ENCODE measurements around the gene USP24.

Gene USP24, protein sequence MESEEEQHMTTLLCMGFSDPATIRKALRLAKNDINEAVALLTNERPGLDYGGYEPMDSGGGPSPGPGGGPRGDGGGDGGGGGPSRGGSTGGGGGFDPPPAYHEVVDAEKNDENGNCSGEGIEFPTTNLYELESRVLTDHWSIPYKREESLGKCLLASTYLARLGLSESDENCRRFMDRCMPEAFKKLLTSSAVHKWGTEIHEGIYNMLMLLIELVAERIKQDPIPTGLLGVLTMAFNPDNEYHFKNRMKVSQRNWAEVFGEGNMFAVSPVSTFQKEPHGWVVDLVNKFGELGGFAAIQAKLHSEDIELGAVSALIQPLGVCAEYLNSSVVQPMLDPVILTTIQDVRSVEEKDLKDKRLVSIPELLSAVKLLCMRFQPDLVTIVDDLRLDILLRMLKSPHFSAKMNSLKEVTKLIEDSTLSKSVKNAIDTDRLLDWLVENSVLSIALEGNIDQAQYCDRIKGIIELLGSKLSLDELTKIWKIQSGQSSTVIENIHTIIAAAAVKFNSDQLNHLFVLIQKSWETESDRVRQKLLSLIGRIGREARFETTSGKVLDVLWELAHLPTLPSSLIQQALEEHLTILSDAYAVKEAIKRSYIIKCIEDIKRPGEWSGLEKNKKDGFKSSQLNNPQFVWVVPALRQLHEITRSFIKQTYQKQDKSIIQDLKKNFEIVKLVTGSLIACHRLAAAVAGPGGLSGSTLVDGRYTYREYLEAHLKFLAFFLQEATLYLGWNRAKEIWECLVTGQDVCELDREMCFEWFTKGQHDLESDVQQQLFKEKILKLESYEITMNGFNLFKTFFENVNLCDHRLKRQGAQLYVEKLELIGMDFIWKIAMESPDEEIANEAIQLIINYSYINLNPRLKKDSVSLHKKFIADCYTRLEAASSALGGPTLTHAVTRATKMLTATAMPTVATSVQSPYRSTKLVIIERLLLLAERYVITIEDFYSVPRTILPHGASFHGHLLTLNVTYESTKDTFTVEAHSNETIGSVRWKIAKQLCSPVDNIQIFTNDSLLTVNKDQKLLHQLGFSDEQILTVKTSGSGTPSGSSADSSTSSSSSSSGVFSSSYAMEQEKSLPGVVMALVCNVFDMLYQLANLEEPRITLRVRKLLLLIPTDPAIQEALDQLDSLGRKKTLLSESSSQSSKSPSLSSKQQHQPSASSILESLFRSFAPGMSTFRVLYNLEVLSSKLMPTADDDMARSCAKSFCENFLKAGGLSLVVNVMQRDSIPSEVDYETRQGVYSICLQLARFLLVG (N-terminal part only)

DNA sequence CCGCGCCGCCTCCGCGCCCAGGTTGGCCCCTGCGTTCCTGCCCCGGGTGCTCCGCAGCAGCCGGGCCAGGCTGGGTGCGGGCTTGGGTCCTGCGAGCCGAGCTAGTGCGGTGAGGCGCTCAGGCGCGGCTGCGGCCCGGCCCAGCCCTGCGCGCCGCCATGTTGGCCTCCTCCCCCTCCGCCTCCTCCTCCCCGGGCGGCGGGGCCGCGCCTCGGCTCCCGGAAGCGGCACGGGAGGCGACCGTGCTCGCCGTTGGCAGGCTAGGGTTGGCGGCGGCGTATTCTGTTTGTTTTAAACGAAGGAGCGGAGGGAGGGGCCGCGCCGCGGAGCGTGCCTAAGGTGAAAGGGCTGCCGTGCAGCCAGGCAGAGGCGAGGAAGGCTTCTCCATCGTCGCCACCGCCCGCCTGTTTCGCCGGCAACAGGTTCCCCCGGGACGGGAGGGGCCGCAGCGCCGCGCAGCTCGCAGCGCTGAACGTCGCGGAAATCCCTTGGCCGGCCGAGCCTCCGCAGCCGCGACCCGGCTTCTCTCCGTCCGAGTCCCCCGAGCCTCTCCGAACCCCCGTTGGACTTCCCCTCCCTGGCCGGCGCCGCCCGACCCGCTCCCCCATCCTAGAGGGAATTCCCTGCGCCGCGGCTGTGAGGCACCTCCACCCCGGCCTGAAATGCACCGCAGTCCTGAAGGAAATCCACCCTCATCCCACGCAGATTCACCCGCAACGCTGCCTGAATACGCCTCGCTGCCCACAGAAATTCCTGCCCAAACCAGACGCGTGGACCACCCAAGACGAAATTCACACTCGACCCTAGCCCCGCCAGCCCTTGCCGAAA lies at the start of gene USP24:
Gene USP24, minus strand, starts transcription at position 171 of the 828 bp plus-strand sequence. CDS start 251 bp downstream, outside the sequence.
- DNase-seq (ENCODE audit: low read depth in 2 of 2), result peak in 1 of 2 experiments; percentile 21

DNA sequence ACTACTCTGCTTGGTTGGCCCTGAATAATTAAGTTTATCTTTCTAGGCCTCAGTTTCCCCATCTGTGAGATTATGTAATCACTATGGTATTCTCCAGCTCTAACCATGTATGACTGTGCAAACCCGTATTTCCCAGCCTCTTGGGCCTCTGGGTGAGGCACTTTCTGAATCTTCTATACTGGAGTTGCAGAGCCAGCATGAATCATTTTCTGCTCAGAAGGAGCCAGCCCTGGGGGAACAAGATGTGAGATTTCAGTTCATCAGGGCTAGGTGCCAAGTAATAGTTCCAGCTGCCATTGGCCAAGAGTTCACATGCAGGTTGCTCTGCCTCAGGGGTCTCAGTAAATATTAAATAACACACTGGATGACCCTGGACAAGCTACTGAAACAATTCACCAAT lies 47.7 kb upstream of the USP24 start:
- no peak for DNase-seq (ENCODE audit: low read depth in 2 of 2)

DNA sequence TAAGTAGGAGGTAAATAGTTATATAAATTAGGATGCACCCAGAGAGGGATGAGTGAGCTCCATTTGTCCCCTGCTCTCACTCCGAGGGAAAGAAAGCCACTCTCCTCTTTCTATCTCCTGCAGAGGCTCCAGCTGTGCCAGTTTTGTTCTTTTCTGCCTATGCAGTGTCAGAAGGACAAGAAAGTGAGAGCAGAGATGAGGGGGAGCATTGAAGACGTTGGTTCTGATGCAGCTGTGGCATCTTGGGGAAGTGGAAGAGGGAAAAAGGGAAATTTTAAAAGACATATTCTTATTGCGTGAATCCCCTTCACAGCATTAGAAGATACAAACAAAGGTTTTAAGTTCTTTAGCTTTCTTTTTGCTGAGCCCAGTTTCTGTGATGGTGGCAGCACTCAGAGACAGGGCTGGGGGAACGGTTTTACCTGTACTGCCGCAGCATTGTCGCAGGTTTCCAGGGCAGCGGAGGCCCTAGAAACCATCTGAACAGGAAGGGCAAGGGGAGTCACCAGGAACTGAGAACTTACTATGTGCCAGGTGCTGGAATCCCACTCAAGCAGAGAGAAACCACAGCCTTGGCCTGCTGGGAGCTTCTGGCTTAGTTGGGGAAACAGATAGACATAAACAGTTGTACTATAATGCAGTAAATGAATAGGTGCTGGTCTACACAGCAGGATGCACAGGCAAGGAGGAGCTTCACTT lies 44.9 kb upstream of the USP24 start:
- no peak for DNase-seq (ENCODE audit: low read depth in 2 of 2)

DNA sequence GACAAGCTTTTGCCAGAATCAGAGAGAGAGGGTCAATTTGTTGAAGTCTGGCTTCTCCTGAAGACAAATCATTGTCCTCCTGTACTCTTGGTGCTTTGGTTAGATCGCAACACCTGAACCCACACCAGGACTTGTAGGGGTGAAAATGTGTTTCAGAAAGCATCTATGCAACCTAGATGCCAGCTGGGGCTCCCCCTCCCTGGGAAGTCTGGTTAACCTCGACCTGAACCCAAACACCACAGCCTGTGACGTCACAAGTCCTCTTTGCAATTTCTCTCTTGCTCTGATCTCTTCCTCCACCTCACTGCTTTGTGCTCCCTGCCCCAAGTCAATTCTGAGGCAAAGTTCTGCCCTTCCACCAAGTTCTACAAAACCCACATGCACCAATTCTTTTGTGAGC lies 42.8 kb upstream of the USP24 start:
- no peak for DNase-seq (ENCODE audit: low read depth in 2 of 2)

DNA sequence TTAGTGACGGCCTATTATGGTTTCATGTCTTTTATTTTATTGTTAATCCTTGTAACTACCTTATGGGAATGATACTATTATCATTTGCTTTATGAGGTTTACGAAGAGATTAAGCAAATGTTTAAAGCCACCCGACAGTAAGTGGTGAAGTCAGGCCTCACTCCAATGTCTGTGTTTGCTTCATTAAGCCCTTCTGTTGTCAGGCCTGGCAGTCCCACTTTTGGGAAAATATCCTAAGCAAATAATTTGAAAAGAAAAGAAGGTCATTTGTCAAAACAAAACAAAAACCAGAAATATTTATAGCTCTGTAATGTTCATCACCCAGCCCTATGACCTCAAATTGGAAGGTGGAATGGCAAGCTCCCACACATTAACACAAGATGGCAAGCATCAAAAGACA lies 40.7 kb upstream of the USP24 start:
- no peak for DNase-seq (ENCODE audit: low read depth in 2 of 2)

DNA sequence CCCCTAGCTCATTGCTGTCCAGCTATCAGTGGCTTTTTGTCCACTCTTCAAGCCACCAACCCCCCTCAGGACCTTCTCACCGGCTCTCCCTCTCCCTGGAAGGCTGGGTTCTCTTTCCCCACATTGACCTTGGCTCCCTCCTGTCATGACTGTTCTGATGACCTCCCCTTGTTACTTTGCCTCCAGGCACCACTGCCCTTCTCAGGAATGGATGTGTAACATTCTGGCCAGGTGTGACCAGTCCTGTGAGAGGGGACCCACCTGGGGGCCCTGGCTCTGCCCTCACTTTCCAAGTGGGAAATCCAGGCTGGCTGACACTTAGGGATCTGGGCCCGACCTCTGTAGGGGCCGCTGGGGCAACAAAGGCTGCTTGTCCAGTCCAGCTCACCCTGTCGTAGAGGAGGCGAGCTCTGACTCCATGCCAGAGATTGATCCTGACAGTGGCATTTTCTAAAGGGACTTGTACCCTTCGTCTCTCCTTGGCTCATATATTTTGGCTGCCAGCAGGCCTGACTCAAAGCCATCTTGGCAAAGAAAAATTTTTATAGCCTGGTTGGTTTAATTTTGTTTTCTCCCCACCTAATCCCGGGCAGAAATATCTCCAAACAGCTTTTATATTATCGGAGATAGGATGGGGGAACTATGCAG lies 37.9 kb upstream of the USP24 start:
- DNase-seq (ENCODE audit: low read depth in 2 of 2), result no peak

DNA sequence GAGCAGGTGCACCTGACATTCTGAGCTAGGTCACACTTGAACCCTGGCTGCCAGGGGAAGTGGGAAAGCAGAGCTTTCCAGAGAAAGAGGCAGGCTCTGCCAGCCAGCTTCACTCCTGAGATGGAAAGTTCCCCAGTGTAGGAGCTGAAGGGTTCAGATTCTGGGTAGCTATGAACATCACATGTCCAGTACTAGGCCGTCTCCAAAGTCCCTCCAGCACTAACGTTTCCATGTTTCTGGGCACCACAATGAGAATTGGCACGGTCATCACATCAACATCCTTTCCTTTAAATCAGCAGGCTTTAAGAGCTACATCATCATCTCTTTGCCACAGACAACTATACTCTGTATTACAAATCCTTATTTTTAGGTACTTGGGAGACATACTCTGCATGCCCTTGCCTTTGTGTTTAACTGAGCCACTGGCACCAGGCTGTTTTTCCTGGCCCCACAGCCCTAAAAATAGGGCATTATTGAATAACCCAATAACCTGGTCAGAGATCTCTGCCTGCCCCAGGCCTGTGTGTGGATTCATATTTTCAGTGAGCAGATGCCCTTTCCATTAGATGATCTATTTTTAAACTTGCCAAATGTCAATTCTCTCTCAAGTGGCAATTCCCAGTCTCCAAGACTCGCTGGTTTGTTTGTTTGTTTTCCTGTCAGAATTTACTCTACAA lies 35.4 kb upstream of the USP24 start:
- no peak for DNase-seq (ENCODE audit: low read depth in 2 of 2)

DNA sequence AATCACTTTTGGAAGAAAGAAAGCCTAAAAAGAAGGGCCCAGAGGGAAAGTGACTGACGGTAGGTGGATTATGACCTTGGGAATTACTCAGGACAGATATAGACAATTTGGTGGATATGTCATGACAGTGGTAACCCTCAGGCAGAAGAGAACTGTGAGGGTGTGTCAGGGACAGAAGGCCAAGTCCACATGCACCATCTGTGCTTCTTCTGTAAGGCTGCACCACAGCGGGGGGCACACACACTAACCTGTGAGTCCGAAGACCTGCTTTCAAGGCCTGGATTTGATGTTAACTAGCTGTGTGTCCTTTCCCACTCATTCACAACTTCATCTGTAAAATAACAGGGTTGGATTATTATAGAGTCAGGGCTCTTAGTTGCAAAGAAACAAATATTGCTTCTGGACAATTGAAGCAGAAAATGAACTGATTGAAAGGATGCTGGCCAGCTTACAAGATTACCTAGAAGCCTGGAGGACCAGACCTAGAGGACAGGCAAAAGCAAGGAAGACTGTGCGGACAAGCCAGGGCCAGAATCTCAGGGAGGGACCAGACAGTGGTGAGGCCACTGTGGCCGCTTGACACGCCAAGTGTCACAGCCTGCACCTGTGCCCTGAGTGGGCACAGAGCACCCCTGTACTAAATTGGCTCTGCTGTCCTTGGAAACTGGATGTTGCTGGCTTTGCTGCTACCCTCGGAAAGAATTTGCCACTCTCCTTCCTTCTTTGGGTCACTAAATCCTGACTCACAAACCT lies 34.7 kb upstream of the USP24 start:
- DNase-seq (ENCODE audit: low read depth in 2 of 2), result no peak

DNA sequence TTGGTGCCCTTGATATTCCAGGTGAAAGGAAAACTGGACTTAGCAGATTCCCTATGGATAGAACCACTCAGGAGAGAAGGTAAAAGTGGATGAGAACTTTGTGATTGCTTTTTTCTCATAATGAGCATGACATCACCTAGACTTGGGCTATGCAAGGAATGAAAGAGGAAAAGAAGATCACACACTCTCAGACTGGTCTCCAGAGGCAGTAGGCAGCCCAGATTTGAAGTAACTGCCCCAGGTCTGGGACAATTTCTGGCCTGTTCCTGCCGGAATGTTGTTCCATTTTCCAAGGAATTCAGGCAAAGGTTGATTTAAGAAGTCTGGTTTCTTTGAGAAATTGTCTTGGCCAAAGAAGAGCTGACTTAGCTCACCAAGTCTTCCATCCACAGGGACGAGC lies 31.7 kb upstream of the USP24 start:
- DNase-seq (ENCODE audit: low read depth in 2 of 2), result no peak

DNA sequence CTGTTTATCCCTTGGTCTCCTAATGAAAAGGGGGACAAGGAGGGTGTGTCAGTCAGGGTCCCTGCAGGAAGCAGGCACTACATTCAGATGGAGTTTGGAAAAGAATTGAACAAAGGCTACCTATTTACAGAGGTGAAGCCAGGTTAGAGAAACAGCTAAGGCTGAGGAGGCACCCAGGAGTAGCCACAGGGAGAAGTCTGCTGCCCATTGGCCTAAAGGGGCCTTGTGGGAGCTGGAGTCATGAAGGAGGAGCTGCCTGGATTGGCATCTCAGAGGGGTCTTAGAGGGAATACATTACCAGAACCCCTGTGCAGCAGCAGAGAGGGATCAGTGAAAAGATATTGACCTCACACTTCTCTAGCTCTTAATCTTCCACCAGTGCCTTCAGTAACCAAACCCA lies 31.2 kb upstream of the USP24 start:
- no peak for DNase-seq (ENCODE audit: low read depth in 2 of 2)

DNA sequence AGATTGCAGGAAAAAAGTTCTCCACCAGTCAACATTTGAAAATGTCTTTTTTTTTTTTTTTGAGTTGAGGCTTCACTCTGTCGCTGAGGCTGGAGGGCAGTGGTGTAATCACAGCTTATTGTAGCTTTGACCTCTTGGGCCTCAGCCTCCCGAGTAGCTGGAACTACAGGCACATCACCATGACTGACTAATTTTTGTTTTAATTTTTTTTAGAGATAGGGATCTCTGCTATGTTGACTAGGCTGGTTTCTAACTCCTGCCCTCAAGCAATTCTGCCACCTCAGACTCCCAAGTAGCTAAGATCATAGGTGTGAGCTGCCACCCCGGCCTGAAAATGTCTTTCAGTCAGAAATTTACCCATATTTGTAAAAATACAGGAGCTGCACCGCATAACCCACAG lies 30.6 kb upstream of the USP24 start:
- DNase-seq (ENCODE audit: low read depth in 2 of 2), result no peak

DNA sequence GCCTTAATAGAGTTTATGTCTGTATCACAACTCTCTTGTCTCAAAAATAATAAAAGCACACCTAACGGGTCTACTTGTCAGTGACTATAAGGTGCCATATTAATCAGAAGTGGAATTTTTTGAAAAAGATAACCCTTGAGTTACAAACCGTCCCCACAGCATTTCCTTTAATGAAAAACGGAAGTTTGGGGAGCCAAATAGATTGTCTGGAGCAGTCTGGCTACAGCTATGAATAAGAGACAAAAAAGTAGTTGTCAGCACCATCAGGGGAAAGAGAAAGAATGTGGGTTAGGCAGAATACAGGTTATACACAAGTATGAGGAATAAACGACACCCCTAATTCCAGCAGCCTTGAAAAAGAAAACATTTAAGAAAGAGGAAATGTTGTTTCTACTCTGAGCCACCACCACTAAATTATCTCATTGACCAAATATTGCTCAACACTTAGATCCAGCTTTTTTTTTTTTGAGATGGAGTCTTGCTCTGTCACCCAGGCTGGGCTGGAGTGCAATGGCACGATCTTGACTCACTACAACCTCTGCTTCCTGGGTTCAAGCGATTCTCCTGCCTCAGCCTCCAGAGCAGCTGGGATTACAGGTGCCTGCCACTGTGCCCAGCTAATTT lies 29.4 kb upstream of the USP24 start:
- no peak for DNase-seq (ENCODE audit: low read depth in 2 of 2)

DNA sequence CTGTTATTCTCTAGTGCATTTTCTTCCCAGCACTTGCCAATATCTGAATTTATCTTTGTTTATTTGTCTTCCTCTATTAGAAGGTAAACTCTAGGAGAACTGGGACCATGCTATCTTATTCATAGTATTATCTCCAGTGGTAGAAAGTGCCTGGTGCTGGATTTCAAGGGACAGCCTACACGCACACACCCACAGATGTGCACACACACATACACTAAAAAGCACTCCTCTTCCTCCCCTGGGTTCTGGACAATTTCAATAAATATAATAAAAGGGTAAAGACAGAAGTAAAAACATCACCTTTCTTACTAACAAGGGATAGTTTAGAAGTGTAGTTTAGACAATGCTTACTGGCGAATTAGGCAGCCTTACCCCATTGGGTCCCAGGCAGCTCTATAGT lies 28.5 kb upstream of the USP24 start:
- no peak for DNase-seq (ENCODE audit: low read depth in 2 of 2)

DNA sequence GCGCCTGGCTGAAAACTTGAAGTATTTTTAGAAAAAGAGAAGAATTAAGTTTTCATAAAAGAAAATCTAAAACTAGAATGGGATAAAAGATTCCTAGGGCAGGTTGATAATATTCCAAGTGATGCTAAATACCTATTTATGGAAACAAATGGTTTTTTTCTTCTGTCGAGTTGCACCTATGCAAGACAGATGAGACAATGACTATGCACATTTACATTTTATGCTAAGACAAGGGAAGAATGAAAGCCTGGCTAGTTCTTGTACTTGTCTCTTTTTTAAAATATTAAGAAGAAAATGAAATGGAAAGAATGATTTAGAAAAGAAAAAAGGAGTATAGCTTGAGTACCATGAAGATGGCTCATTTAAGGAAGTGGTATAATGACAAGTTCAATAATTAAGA lies 24.4 kb upstream of the USP24 start:
- DNase-seq (ENCODE audit: low read depth in 2 of 2), result no peak

DNA sequence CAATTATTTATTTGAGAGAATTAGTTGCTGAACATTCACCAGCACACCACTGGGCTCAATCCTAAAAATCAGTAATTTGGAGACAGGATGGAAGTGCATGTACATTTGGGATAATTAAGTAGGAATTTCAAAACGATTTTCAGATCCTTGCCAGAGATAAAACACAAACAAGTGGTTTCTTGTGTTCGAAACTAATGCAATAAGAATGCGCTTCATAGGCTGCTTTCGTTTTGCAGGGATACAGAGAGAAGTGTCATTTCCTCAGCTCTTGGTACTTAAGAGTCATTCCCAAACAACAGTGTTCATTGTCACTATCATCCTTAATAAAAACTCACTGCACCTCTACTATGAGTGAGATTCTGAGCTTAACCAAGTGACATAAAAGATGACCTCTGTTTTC lies 20.6 kb upstream of the USP24 start:
- peak; percentile 33 to 41 for DNase-seq (ENCODE audit: low read depth in 2 of 2)

DNA sequence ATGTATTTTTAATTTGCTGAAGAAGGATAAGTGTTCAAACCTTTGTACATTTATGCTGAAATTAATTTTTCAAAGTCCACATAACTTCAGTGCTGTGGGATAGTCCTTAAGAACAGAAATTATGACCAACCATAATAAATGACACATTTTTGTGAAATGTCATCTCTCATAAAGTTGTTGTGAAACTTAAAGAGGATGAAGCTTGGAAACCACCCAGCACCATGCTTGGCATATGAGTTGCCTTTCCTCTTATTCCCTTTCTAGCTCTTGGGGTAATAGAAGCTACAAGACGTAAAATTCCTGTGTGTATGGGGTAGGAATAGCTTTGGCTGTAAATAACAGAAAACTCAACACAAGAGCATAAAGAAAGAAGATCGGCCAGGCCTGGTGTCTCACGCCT lies 18.9 kb upstream of the USP24 start:
- DNase-seq (ENCODE audit: low read depth in 2 of 2), result peak in 1 of 2 experiments; percentile 18

DNA sequence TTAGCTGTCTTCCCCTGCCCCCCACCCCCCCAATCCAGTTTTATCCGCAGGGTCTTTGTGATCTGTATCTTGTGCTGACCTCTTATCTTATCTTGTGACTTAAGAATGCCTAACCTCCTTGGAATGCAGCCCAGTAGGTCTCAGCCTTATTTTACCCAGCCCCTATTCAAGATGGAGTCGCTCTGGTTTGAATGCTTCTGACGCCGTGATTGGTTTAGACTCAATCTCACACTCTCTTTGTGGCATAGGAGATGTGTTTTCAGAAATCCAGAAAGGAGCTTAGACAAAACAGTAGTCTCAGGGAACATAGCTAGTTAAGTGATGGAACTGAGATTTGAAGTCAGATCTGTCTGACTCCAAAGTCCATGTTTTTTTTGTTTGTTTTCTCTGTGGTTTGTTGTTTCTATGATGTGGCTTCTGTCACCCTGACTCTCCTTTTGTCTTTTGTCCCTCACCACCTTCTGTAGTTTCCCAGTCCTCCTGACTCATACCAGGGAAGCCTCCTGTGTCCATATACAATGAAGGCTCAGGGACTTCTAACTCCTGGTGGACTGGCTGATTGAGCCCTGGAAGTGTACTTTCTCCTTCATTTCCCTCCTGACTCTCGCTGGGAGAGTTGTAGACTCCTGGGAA lies 18.1 kb upstream of the USP24 start:
- DNase-seq (ENCODE audit: low read depth in 2 of 2), result no peak

Data from fibroblast of skin of left biceps (primary cell).